K562 (cell line): Measurements from ENCODE around the gene LMO7. TPM values are rescaled to one million over a fixed set of nuclear protein-coding genes. Genes with fewer than 3 reads are reported as not detected.

Source experiments
- ATAC-seq: fragments of 200-7000 bp; cut with Tn5 transposase; 3 replicates; pipeline ENCODE4 v1.9.1; 2020; ENCODE audit warnings: moderate library complexity
- BruUV-seq: library from RNA; stranded (reverse); fragments of 400-500 nt; replicated peaks from 2 replicates; lab custom pipeline; 2021; lab: Mats Ljungman, UMichigan
- CTCF ChIA-PET: fragments of 300-600 bp; formaldehyde crosslinking; extraction: SDS; loops from one replicate; lab custom pipeline; 2021; ENCODE audit warnings: low intra/inter-chr PET ratio; lab: Yijun Ruan, JAX
- POLR2A ChIA-PET: fragments of 300-600, 350-650 bp; sonication (Branson Sonifier 250); formaldehyde crosslinking; extraction: SDS; loops from one replicate; lab custom pipeline; 2021; ENCODE audit warnings: antibody characterized with exemption, inconsistent platforms; lab: Yijun Ruan, JAX
- DNase-seq, 4 experiments: peaks; one replicate each; pipeline versions ENCODE4 v3.0.0 to v3.0.0-alpha.2; 2011 to 2018; ENCODE audit warnings: low spot score in 3 of 4, mixed read lengths in 3 of 4; ENCODE audit errors: extremely low read depth in 1 of 4
- FAIRE-seq: peaks from 2 replicates; lab custom pipeline; 2011; peaks lifted over from hg19 to GRCh38; lab: Jason Lieb, UNC
- H2AFZ ChIP-seq: 2 replicates; pipeline ENCODE4 v1.6.0; 2011; ENCODE audit warnings: low read depth, low read length, control low read depth, inconsistent platforms
- H3K27ac ChIP-seq: fragments of 200-600 bp; 3 replicates; pipeline ENCODE4 v1.8.0; 2011; ENCODE audit warnings: low read depth, mild to moderate bottlenecking, control low read depth, inconsistent platforms, low read length, moderate library complexity, mixed read lengths; ENCODE audit errors: extremely low read depth
- H3K27me3 ChIP-seq, 2 experiments: fragments of 300-600 bp in 1 of 2; 2 replicates in 1 of 2; 3 replicates in 1 of 2; pipeline versions ENCODE4 v1.6.0 to v1.8.0; 2011; ENCODE audit warnings: inconsistent platforms in 2 of 2, low read length in 2 of 2, mild to moderate bottlenecking in 1 of 2, mixed read lengths in 1 of 2, moderate library complexity in 1 of 2; ENCODE audit not compliant: control insufficient read depth in 2 of 2, insufficient read depth in 2 of 2
- H3K36me3 ChIP-seq: fragments of 300-600 bp; 3 replicates; pipeline ENCODE4 v1.8.0; 2011; ENCODE audit warnings: mild to moderate bottlenecking, low read length, inconsistent platforms; ENCODE audit not compliant: control insufficient read depth, insufficient read depth
- H3K4me1 ChIP-seq, 2 experiments: fragments of 200-600 bp in 1 of 2; replicated peaks in 1 of 2; 2 replicates in 1 of 2; 3 replicates in 1 of 2; pipeline versions ENCODE4 v1.5.1 to v1.8.0; 2011; ENCODE audit warnings: inconsistent platforms in 2 of 2, low read length in 2 of 2, mild to moderate bottlenecking in 1 of 2, mixed read lengths in 1 of 2, moderate library complexity in 1 of 2; ENCODE audit not compliant: control insufficient read depth in 2 of 2, insufficient read depth in 2 of 2
- H3K4me2 ChIP-seq: 2 replicates; pipeline ENCODE4 v1.6.1; 2011; ENCODE audit warnings: low read length, control low read depth, inconsistent platforms, mixed read lengths; ENCODE audit not compliant: insufficient read depth
- H3K4me3 ChIP-seq: fragments of 200-600 bp; sonication (generic), shearing (Covaris generic); 2 replicates; pipeline ENCODE4 v1.5.1; 2016; ENCODE audit warnings: control low read depth, inconsistent platforms
- H3K79me2 ChIP-seq: fragments of 200-600 bp; 3 replicates; pipeline ENCODE4 v1.8.0; 2011; ENCODE audit warnings: low read length, inconsistent platforms; ENCODE audit not compliant: control insufficient read depth, insufficient read depth
- H3K9ac ChIP-seq, 2 experiments: 2 replicates each; pipeline versions ENCODE4 v1.6.0 to v1.6.1; 2011; ENCODE audit warnings: low read depth in 2 of 2, low read length in 2 of 2, control low read depth in 1 of 2, inconsistent platforms in 1 of 2, mild to moderate bottlenecking in 1 of 2, mixed read lengths in 1 of 2; ENCODE audit not compliant: insufficient read depth in 1 of 2
- H3K9me1 ChIP-seq: one replicate; pipeline ENCODE4 v1.6.0; 2011; ENCODE audit warnings: inconsistent platforms, mild to moderate bottlenecking, low read length, moderate library complexity; ENCODE audit not compliant: control insufficient read depth, insufficient read depth
- H3K9me3 ChIP-seq: replicated peaks from 2 replicates; pipeline ENCODE4 v1.5.1; 2011; ENCODE audit warnings: low read depth, low read length, inconsistent platforms; ENCODE audit not compliant: control insufficient read depth, insufficient read depth
- H4K20me1 ChIP-seq: replicated peaks from 2 replicates; pipeline ENCODE4 v1.6.1; 2011; ENCODE audit warnings: low read length, inconsistent platforms, mixed read lengths; ENCODE audit not compliant: control insufficient read depth, insufficient read depth
- E2F3 ChIP-seq: fragments of 250-450 bp; sonication (Bioruptor Pico); IDR thresholded peaks from 2 replicates; pipeline ENCODE4 v1.4.0; 2020; ENCODE audit warnings: mild to moderate bottlenecking
- MIER1 ChIP-seq: fragments of 450-650 bp; IDR thresholded peaks from 2 replicates; pipeline ENCODE4 v1.6.1; 2016; ENCODE audit warnings: antibody characterized with exemption, mild to moderate bottlenecking, low read depth
- NUFIP1 ChIP-seq: fragments of 450-650 bp; IDR thresholded peaks from 2 replicates; pipeline ENCODE4 v1.6.1; 2018; ENCODE audit not compliant: partially characterized antibody
- RBFOX2 ChIP-seq: fragments of 200-400 bp; formaldehyde crosslinking; IDR thresholded peaks from 2 replicates; pipeline ENCODE4 v1.6.1; 2017; ENCODE audit warnings: low read depth, mild to moderate bottlenecking, low read length, moderate library complexity
- RBM34 ChIP-seq: fragments of 200-400 bp; formaldehyde crosslinking; IDR thresholded peaks from 2 replicates; pipeline ENCODE4 v1.6.1; 2018; ENCODE audit warnings: low read length, borderline replicate concordance; ENCODE audit not compliant: insufficient read depth
- RUNX1 ChIP-seq: sonication (generic); IDR thresholded peaks from 2 replicates; pipeline ENCODE4 v1.6.1; 2016; ENCODE audit warnings: antibody characterized with exemption, low read depth
- SIN3B ChIP-seq: fragments of 450-650 bp; IDR thresholded peaks from 2 replicates; pipeline ENCODE4 v1.6.1; 2017; ENCODE audit warnings: low read depth, mild to moderate bottlenecking, moderate library complexity
- ZNF263 ChIP-seq: sonication (generic); formaldehyde crosslinking; IDR thresholded peaks from 2 replicates; pipeline ENCODE4 v1.8.0; 2022; ENCODE audit warnings: mild to moderate bottlenecking, missing genetic modification reagents, borderline replicate concordance
- ZNF830 ChIP-seq: fragments of 250-450 bp; sonication (Bioruptor Pico); IDR thresholded peaks from 2 replicates; pipeline ENCODE4 v1.5.0; 2021; ENCODE audit warnings: mild to moderate bottlenecking
- WGBS: fragments of 100-300 bp; shearing (Covaris generic); methylation state at CpG from one replicate; pipeline ENCODE4 v1.1.6; 2016; ENCODE audit warnings: low coverage, mixed read lengths; ENCODE audit not compliant: insufficient coverage; ENCODE audit errors: missing lambda C conversion rate; 5-methylcytosine and 5-hydroxymethylcytosine counted together
- in situ Hi-C: fragments of 300-500 bp; cut with MboI; formaldehyde crosslinking; loops from 4 replicates; pipeline ENCODE4 v1.15.0; 2018; ENCODE audit warnings: inconsistent platforms, mixed read lengths
- intact Hi-C: fragments of 100-400 bp; cut with micrococcal nuclease; formaldehyde crosslinking; loops from 2 replicates; pipeline ENCODE4 v1.14.2; 2022
- polyA plus RNA-seq, 8 experiments: library from polyadenylated mRNA; depleted of rRNA in 4 of 8; stranded (reverse) in 5 of 8; unstranded in 3 of 8; fragments of >200 nt; fragmentation: Nextera tagmentation in 2 of 8; fragmentation: Illumina TruSeq in 1 of 8; extraction: Ambion mirVana in 2 of 8; extraction: Trizol in 1 of 8; gene quantifications; 2 replicates each; pipeline versions ENCODE4 v1.2.1 to v1.2.3, GENCODE V29; 2011 to 2014; ENCODE audit warnings: inconsistent platforms in 1 of 8, missing spikeins in 1 of 8
- total RNA-seq, 7 experiments: library from RNA; depleted of rRNA in 6 of 7; stranded (reverse); fragments of >200 nt in 6 of 7; fragmentation: Illumina TruSeq in 2 of 7; extraction: Trizol in 2 of 7; gene quantifications; 2 replicates each; pipeline versions ENCODE4 v1.2.1 to v1.2.3, GENCODE V29; 2011 to 2021; ENCODE audit warnings: low replicate concordance in 1 of 7

Gene LMO7
- total and polyA plus RNA-seq, 9 of the 15 experiments (the other 6 are each of a cell fraction or from before 2014, with no cell fraction given) = 0.42 to 4.3 (median 1.7) TPM

GRCh38 chr13:75587679-75588078, 48.5 kb upstream of the LMO7 start:
- in situ Hi-C loops (no loop called here), intact Hi-C loops (no loop called here)
- Histone ChIP-seq H3K27me3 (no peaks in the 10 kb centered on the region), H3K9ac (no peak overlapping the region), H3K4me1 (no peaks in the 10 kb centered on the region), H3K27ac (no peak overlapping the region), H3K79me2 (no peaks in the 10 kb centered on the region), H3K4me3 (no peak overlapping the region), H3K4me2 (no peak overlapping the region), H4K20me1 (no peaks in the 10 kb centered on the region), H3K9me3 (peaks cover 2% of the 10 kb centered on the region; the same call in 1 of the 2 replicates), H3K9me1 (no peaks in the 10 kb centered on the region), H3K36me3 (peaks cover 25% of the 10 kb centered on the region; the same call in 2 of the 3 replicates), H2AFZ (no peak overlapping the region)
- WGBS = 100% methylated on average over 1 of the region's 1 CpG
- no peak for DNase-seq
- TF ChIP-seq SIN3B (no peak), ZNF830 (CRISPR knock-in tag) (no peak)
- CTCF ChIA-PET = no interaction called here
- BruUV-seq = no TSS peak
- POLR2A ChIA-PET = no interaction called here
- ATAC-seq = no peak
- FAIRE-seq = no peak

- ATAC-seq = no peak
- in situ Hi-C loops = no loop called here
- H3K4me3 ChIP-seq = no peak overlapping the region
Observed at GRCh38 chr13:75596657-75597182, 39.4 kb upstream of the LMO7 start.

More at GRCh38 chr13:75596657-75597182, 39.4 kb upstream of the LMO7 start:
- no TSS peak for BruUV-seq
- ChIA-PET POLR2A (no interaction called here), CTCF (no interaction called here)
- no peaks in the 10 kb centered on the region for H3K9me3 ChIP-seq
- FAIRE-seq (no peak), DNase-seq (no peak)
- H3K27me3 ChIP-seq = no peaks in the 10 kb centered on the region
- no peaks in the 10 kb centered on the region for H3K4me1 ChIP-seq
- WGBS = 22% methylated on average over 1 of the region's 1 CpG
- no peaks in the 10 kb centered on the region for H4K20me1 ChIP-seq
- H3K27ac ChIP-seq = no peak overlapping the region
- H3K4me2 ChIP-seq = no peak overlapping the region
- no peaks in the 10 kb centered on the region for H3K9me1 ChIP-seq
- intact Hi-C loops = no loop called here
- peaks cover under 1% of the 10 kb centered on the region; the same call in 1 of the 3 replicates for H3K36me3 ChIP-seq
- H2AFZ ChIP-seq = no peak overlapping the region
- TF ChIP-seq E2F3 (CRISPR knock-in tag) (no peak), MIER1 (no peak), RUNX1 (no peak), RBM34 (no peak), ZNF263 (CRISPR knock-in tag) (no peak), RBFOX2 (no peak), NUFIP1 (no peak)
- TF ChIP-seq, all 486 proteins: peak for 0
- H3K9ac ChIP-seq = no peak overlapping the region
- H3K79me2 ChIP-seq = no peaks in the 10 kb centered on the region
